Progenitor cell of endocrine pancreas (in vitro differentiated cells): ENCODE data around the gene NPVF. TPM values are rescaled to one million over a fixed set of nuclear protein-coding genes. Genes with fewer than 3 reads are reported as not detected.

Experiments used
- DNase-seq: peaks from one replicate; pipeline ENCODE4 v3.0.0; 2021; ENCODE audit warnings: low spot score; ENCODE audit not compliant: unreplicated experiment
- H3K27ac Mint-ChIP-seq: 2 replicates; pipeline ENCODE4 v1.8.0; 2021; ENCODE audit warnings: mild to moderate bottlenecking, moderate library complexity, mixed read lengths
- H3K27me3 Mint-ChIP-seq: 2 replicates; pipeline ENCODE4 v1.8.0; 2021; ENCODE audit warnings: mixed read lengths
- H3K36me3 Mint-ChIP-seq: 2 replicates; pipeline ENCODE4 v1.8.0; 2022; ENCODE audit warnings: mixed read lengths; ENCODE audit not compliant: insufficient read depth
- H3K4me1 Mint-ChIP-seq: 2 replicates; pipeline ENCODE4 v1.8.0; 2021; ENCODE audit warnings: low read depth, mixed read lengths
- H3K4me3 Mint-ChIP-seq: 2 replicates; pipeline ENCODE4 v1.8.0; 2021; ENCODE audit warnings: low read depth, mild to moderate bottlenecking, moderate library complexity, mixed read lengths
- H3K9me3 Mint-ChIP-seq: 2 replicates; pipeline ENCODE4 v1.8.0; 2021; ENCODE audit warnings: low read depth, mixed read lengths
- total RNA-seq: library from RNA; stranded (reverse); gene quantifications from 2 replicates; pipeline ENCODE4 v1.2.1, GENCODE V29; 2021
- TF ChIP-seq, protein P1 (sequence below): fragments of 200-600 bp; sonication (generic); IDR thresholded peaks from one replicate; pipeline ENCODE4 v1.5.0; 2021; ENCODE audit warnings: antibody characterized with exemption, mild to moderate bottlenecking; ENCODE audit not compliant: unreplicated experiment

The NPVF gene
- total RNA-seq, 1 donor from 2014 or later = not detected

DNA sequence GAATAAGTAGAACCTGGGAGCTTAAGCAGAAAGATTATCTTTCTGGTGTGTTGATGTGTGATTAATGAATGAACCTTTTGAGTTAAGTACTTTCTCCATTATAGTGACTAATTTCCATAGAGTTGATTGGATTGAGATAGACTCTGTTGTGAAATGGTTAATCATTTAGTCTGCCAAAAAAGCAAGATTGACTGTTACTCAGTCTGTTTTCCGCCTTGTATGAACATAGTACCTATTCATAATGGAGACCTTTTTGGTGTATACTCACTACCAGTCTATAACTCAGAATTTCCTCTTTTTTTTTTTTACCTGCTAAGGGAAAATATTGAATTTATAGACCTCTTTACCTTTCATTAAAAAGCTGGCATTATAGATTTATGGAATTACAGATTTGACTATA, 14.4 kb upstream of the NPVF start:
- Mint-ChIP-seq H3K36me3 (no peaks in the 10 kb centered on the region), H3K27me3 (peaks cover 3% of the 10 kb centered on the region), H3K4me1 (peaks cover 7% of the 10 kb centered on the region), H3K9me3 (no peaks in the 10 kb centered on the region), H3K27ac (no peak overlapping the region), H3K4me3 (no peak overlapping the region)
- TF ChIP-seq, protein P1, sequence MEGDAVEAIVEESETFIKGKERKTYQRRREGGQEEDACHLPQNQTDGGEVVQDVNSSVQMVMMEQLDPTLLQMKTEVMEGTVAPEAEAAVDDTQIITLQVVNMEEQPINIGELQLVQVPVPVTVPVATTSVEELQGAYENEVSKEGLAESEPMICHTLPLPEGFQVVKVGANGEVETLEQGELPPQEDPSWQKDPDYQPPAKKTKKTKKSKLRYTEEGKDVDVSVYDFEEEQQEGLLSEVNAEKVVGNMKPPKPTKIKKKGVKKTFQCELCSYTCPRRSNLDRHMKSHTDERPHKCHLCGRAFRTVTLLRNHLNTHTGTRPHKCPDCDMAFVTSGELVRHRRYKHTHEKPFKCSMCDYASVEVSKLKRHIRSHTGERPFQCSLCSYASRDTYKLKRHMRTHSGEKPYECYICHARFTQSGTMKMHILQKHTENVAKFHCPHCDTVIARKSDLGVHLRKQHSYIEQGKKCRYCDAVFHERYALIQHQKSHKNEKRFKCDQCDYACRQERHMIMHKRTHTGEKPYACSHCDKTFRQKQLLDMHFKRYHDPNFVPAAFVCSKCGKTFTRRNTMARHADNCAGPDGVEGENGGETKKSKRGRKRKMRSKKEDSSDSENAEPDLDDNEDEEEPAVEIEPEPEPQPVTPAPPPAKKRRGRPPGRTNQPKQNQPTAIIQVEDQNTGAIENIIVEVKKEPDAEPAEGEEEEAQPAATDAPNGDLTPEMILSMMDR = no peak
- no peak for DNase-seq

DNA sequence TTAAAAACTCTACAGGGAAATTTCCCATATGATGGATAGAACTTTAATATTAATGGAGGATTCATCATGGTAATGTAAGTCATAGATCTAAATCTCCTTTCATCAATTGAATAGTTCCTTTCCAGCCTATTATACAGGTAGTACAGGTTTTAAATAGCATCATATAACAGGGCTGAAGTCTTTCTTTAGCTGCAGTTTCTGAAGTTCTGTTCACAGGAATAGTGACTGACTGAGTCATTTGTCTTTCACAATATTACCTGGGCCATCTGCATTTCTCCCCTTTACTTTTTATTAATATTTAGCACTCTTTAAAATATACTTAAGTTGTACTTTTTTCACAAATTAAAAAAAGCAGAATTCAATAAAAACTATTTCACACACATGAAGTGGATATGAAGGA, 12.6 kb upstream of the NPVF start:
- DNase-seq = no peak
- no peaks in the 10 kb centered on the region for H3K9me3 Mint-ChIP-seq
- no peak overlapping the region for H3K4me3 Mint-ChIP-seq
- peaks cover 7% of the 10 kb centered on the region for H3K4me1 Mint-ChIP-seq
- H3K36me3 Mint-ChIP-seq = no peaks in the 10 kb centered on the region
- peaks cover 3% of the 10 kb centered on the region for H3K27me3 Mint-ChIP-seq
- no peak overlapping the region for H3K27ac Mint-ChIP-seq
- TF ChIP-seq, protein P1 = no peak

DNA sequence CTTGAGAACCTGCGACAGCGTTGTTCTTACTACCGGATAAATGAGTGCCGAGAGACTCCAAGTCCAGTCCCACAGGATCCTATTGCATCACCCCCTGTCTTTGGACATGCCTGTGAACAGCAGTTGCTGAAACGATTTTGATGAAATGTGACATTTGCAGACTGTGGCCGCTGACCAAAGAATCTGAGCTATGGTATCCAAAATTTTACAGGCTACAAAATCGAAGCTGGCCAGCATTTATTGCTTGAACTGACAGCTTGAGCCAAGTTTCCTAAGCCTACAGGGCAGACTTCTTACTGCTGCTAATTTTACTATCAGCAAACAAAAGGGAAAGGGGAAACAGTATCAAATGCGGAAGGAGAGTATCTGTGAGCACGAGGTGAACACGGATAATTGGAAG, 12.1 kb upstream of the NPVF start:
- Mint-ChIP-seq H3K27me3 (peaks cover 3% of the 10 kb centered on the region), H3K4me3 (no peak overlapping the region), H3K9me3 (no peaks in the 10 kb centered on the region), H3K36me3 (no peaks in the 10 kb centered on the region), H3K4me1 (peaks cover 7% of the 10 kb centered on the region), H3K27ac (no peak overlapping the region)
- TF ChIP-seq, protein P1 = no peak
- DNase-seq = no peak

DNA sequence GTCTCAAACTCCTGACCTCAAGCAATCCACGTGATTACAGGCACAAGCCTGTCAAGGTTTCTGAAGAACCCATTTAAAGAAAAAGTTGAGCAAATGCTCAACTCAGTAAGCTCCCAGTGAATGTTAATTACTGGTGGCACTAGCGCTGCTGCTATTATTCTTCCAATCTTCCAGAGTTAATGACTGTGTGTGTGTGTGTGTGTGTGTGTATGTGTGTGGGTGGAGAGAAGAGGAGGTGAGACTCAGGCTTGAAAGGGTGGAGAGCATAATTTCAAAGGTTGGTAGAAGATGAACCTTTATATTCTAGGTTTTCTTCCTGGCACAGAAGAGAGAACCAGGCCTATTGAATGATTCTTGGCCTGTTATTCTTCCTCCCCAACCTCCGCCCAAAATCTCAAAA, 11.6 kb upstream of the NPVF start:
- H3K27ac Mint-ChIP-seq = no peak overlapping the region
- no peak for DNase-seq
- H3K9me3 Mint-ChIP-seq = no peaks in the 10 kb centered on the region
- no peaks in the 10 kb centered on the region for H3K36me3 Mint-ChIP-seq
- H3K27me3 Mint-ChIP-seq = peaks cover 3% of the 10 kb centered on the region
- no peak overlapping the region for H3K4me3 Mint-ChIP-seq
- peaks cover 7% of the 10 kb centered on the region for H3K4me1 Mint-ChIP-seq
- TF ChIP-seq, protein P1 = no peak

DNA sequence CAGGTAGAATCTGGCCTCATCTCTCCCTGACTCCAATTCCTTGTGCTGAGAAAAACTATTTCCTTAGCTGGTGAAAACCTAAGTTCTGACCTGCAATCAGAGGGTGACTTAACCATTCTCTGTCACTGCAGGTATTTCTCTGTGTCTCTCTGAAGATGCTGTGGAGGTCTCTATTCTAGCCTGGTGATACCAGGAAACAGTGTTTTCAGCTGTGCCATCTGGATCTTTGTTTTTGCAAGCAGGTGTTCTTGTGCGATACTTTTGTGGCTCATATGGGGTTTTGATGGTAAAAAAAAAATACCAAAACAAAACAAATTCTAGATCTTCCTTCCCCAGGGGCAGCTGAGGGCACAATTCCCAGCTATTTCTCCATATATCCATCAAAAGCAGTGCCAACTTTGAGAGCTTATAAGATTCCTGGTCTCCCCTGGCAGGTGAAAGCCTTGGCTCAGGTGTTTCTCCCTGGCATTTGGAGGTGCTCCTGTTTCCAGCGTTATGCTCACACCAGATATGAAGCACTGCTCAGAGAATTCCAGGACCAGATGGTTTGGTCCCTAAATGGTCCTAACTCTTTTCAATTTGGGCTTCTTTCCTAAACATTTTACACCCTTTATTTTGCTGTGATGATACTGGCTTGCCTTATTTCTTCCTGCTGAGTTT, 9.9 kb upstream of the NPVF start:
- Mint-ChIP-seq H3K4me1 (peaks cover 7% of the 10 kb centered on the region), H3K27ac (no peak overlapping the region), H3K9me3 (no peaks in the 10 kb centered on the region), H3K27me3 (peaks cover 3% of the 10 kb centered on the region), H3K36me3 (no peaks in the 10 kb centered on the region), H3K4me3 (no peak overlapping the region)
- TF ChIP-seq, protein P1 = no peak
- DNase-seq = no peak
